HCT116 (cell line): Measurements from ENCODE around the gene GRIK5. TPM values are rescaled to one million over a fixed set of nuclear protein-coding genes. Genes with fewer than 3 reads are reported as not detected.

Experiments used
- ATAC-seq: fragments of 200-7000 bp; cut with Tn5 transposase; 2 replicates; pipeline ENCODE4 v1.9.1; 2020; ENCODE audit warnings: mild to moderate bottlenecking, moderate library complexity
- BruUV-seq: library from RNA; stranded (reverse); fragments of 400-500 nt; replicated peaks from 2 replicates; lab custom pipeline; 2021; lab: Mats Ljungman, UMichigan
- CTCF ChIA-PET: fragments of 300-600 bp; sonication (Branson Sonifier 250); formaldehyde crosslinking; loops from one replicate; lab custom pipeline; 2021; ENCODE audit warnings: antibody characterized with exemption; lab: Charles Lee
- POLR2A ChIA-PET: fragments of 300-600, 350-600 bp; sonication (Branson Sonifier 250); formaldehyde crosslinking; loops from one replicate; lab custom pipeline; 2021; ENCODE audit warnings: antibody characterized with exemption; lab: Charles Lee
- RAD21 ChIA-PET, 2 experiments: fragments of 300-600 bp; sonication (Branson Sonifier 250); formaldehyde crosslinking; loops; one replicate each; lab custom pipeline; 2023; ENCODE audit warnings: low total read pairs in 2 of 2; ENCODE audit not compliant: uncharacterized antibody in 2 of 2, unreplicated experiment in 2 of 2, low non-redundant PET in 1 of 2; lab: Charles Lee
- DNase-seq: peaks from one replicate; pipeline ENCODE4 v3.0.0-alpha.2; 2010; ENCODE audit warnings: low read depth, low spot score
- H2AFZ ChIP-seq: fragments of 200-600 bp; shearing (Covaris generic), sonication (generic); 2 replicates; pipeline ENCODE4 v1.6.1; 2017; ENCODE audit warnings: low read depth, mixed run types, mixed read lengths, antibody characterized with exemption, low read length; ENCODE audit not compliant: poor library complexity, severe bottlenecking
- H3K27ac ChIP-seq: 2 replicates; pipeline ENCODE4 v1.5.1; 2012; ENCODE audit warnings: low read depth, low read length
- H3K27me3 ChIP-seq: fragments of 200-600 bp; sonication (generic); 2 replicates; pipeline ENCODE4 v1.6.1; 2016; ENCODE audit warnings: mixed run types, low read length, mixed read lengths; ENCODE audit not compliant: insufficient read depth
- H3K36me3 ChIP-seq, 2 experiments: fragments of 200-500 bp in 1 of 2; fragments of 200-600 bp in 1 of 2; sonication (Bioruptor generic) in 1 of 2; sonication (generic) in 1 of 2; 2 replicates each; pipeline versions ENCODE4 v1.5.1 to v1.6.1; 2014 to 2016; ENCODE audit warnings: low read length in 2 of 2, inconsistent platforms in 1 of 2, mixed read lengths in 1 of 2, mixed run types in 1 of 2; ENCODE audit not compliant: insufficient read depth in 2 of 2, control insufficient read depth in 1 of 2
- H3K4me1 ChIP-seq, 2 experiments: fragments of 200-600 bp in 1 of 2; sonication (generic) in 1 of 2; 2 replicates each; pipeline versions ENCODE4 v1.5.1 to v1.6.1; 2012 to 2017; ENCODE audit warnings: low read length in 2 of 2, inconsistent platforms in 1 of 2, mild to moderate bottlenecking in 1 of 2, mixed read lengths in 1 of 2, mixed run types in 1 of 2, moderate library complexity in 1 of 2; ENCODE audit not compliant: insufficient read depth in 2 of 2, control insufficient read depth in 1 of 2
- H3K4me2 ChIP-seq: fragments of 200-600 bp; sonication (generic); 2 replicates; pipeline ENCODE4 v1.6.1; 2017; ENCODE audit warnings: mixed run types, low read length, mixed read lengths
- H3K4me3 ChIP-seq, 2 experiments: fragments of 200-600 bp in 1 of 2; sonication (generic) in 1 of 2; replicated peaks in 1 of 2; 2 replicates each; pipeline ENCODE4 v1.5.1; 2011 to 2016; ENCODE audit warnings: low read length in 2 of 2, control low read depth in 1 of 2, low read depth in 1 of 2, mild to moderate bottlenecking in 1 of 2, mixed read lengths in 1 of 2, mixed run types in 1 of 2
- H3K79me2 ChIP-seq: fragments of 200-600 bp; sonication (generic); 2 replicates; pipeline ENCODE4 v1.6.1; 2017; ENCODE audit warnings: mild to moderate bottlenecking, mixed run types, low read length, moderate library complexity, mixed read lengths; ENCODE audit not compliant: insufficient read depth
- H3K9ac ChIP-seq: fragments of 200-600 bp; sonication (generic); 2 replicates; pipeline ENCODE4 v1.6.1; 2016; ENCODE audit warnings: low read length, mixed read lengths
- H3K9me2 ChIP-seq: fragments of 200-600 bp; sonication (generic), shearing (Covaris generic); 2 replicates; pipeline ENCODE4 v1.6.1; 2017; ENCODE audit warnings: mixed run types, mild to moderate bottlenecking, moderate library complexity; ENCODE audit not compliant: insufficient read depth
- H3K9me3 ChIP-seq, 2 experiments: fragments of 200-500 bp in 1 of 2; fragments of 200-600 bp in 1 of 2; sonication (Bioruptor generic) in 1 of 2; sonication (generic) in 1 of 2; 2 replicates each; pipeline ENCODE4 v1.6.1; 2014 to 2017; ENCODE audit warnings: low read length in 2 of 2, mixed read lengths in 2 of 2, inconsistent platforms in 1 of 2, low read depth in 1 of 2, mild to moderate bottlenecking in 1 of 2, mixed run types in 1 of 2, moderate library complexity in 1 of 2; ENCODE audit not compliant: control insufficient read depth in 1 of 2, insufficient read depth in 1 of 2
- H4K20me1 ChIP-seq: fragments of 200-600 bp; sonication (generic), shearing (Covaris generic); 2 replicates; pipeline ENCODE4 v1.6.1; 2017; ENCODE audit warnings: mixed run types, mild to moderate bottlenecking, moderate library complexity; ENCODE audit not compliant: insufficient read depth
- ATF3 ChIP-seq: IDR thresholded peaks from 2 replicates; pipeline ENCODE4 v1.6.1; 2012
- CBX3 ChIP-seq: IDR thresholded peaks from 2 replicates; pipeline ENCODE4 v1.6.1; 2012; ENCODE audit warnings: low read depth
- CEBPB ChIP-seq: IDR thresholded peaks from 2 replicates; pipeline ENCODE4 v1.6.1; 2012; ENCODE audit warnings: low read depth
- EGR1 ChIP-seq: IDR thresholded peaks from 2 replicates; pipeline ENCODE4 v1.6.1; 2012; ENCODE audit warnings: low read depth
- ELF1 ChIP-seq: IDR thresholded peaks from 2 replicates; pipeline ENCODE4 v1.6.1; 2012; ENCODE audit warnings: low read depth, borderline replicate concordance
- EZH2 ChIP-seq: fragments of 200-600 bp; sonication (generic); IDR thresholded peaks from 2 replicates; pipeline ENCODE4 v1.6.1; 2017; ENCODE audit warnings: antibody characterized with exemption, mixed run types
- EZH2phosphoT487 ChIP-seq: fragments of 200-600 bp; IDR thresholded peaks from 2 replicates; pipeline ENCODE4 v1.6.1; 2018; ENCODE audit warnings: antibody characterized with exemption, borderline replicate concordance
- FOSL1 ChIP-seq: IDR thresholded peaks from 2 replicates; pipeline ENCODE4 v1.6.1; 2012; ENCODE audit warnings: low read depth
- JUND ChIP-seq: IDR thresholded peaks from 2 replicates; pipeline ENCODE4 v1.6.1; 2012
- POLR2A ChIP-seq: IDR thresholded peaks from 2 replicates; pipeline ENCODE4 v1.7.0; 2011; ENCODE audit warnings: borderline replicate concordance; ENCODE audit not compliant: insufficient read depth, insufficient read length; ENCODE audit errors: extremely low read depth
- POLR2AphosphoS5 ChIP-seq: IDR thresholded peaks from 2 replicates; pipeline ENCODE4 v1.6.1; 2011; ENCODE audit warnings: mild to moderate bottlenecking, low read depth, low read length, moderate library complexity
- RAD21 ChIP-seq: IDR thresholded peaks from 2 replicates; pipeline ENCODE4 v1.6.1; 2012; ENCODE audit warnings: low read depth, mild to moderate bottlenecking
- SIN3A ChIP-seq: IDR thresholded peaks from 2 replicates; pipeline ENCODE4 v1.6.1; 2012; ENCODE audit warnings: low read depth
- SRF ChIP-seq: IDR thresholded peaks from 2 replicates; pipeline ENCODE4 v1.6.1; 2012; ENCODE audit warnings: low read depth
- TCF7L2 ChIP-seq: IDR thresholded peaks from 2 replicates; pipeline ENCODE4 v1.7.0; 2011; ENCODE audit warnings: borderline replicate concordance, inconsistent platforms; ENCODE audit not compliant: insufficient read depth, insufficient read length; ENCODE audit errors: extremely low read depth
- YY1 ChIP-seq: IDR thresholded peaks from 2 replicates; pipeline ENCODE4 v1.6.1; 2011; ENCODE audit warnings: low read length, low read depth, moderate library complexity, mild to moderate bottlenecking; ENCODE audit not compliant: insufficient replicate concordance; ENCODE audit errors: extremely low read depth
- ZFX ChIP-seq: fragments of 450-650 bp; IDR thresholded peaks from 2 replicates; pipeline ENCODE4 v1.6.1; 2017
- ZNF274 ChIP-seq: fragments of 200-500 bp; sonication (Bioruptor generic); IDR thresholded peaks from 2 replicates; pipeline ENCODE4 v1.6.1; 2014; ENCODE audit warnings: mild to moderate bottlenecking, low read depth, low read length, inconsistent platforms
- intact Hi-C: fragments of 100-400 bp; cut with micrococcal nuclease; formaldehyde crosslinking; loops from 2 replicates; pipeline ENCODE4 v1.10.0; 2022
- total RNA-seq: library from RNA; stranded (reverse); gene quantifications from one replicate; pipeline ENCODE4 v1.2.1, GENCODE V29; 2021; ENCODE audit not compliant: unreplicated experiment
- TF ChIP-seq, protein P1 (sequence below): IDR thresholded peaks from 2 replicates; pipeline ENCODE4 v1.6.1; 2012; ENCODE audit warnings: low read depth
- TF ChIP-seq, protein P2 (sequence below): IDR thresholded peaks from 2 replicates; pipeline ENCODE4 v1.6.1; 2011; ENCODE audit warnings: mild to moderate bottlenecking, low read length, moderate library complexity; ENCODE audit not compliant: insufficient replicate concordance; ENCODE audit errors: extremely low read depth

Gene GRIK5
- total RNA-seq, 1 experiment from 2014 or later = 1.7 TPM

- Histone ChIP-seq H3K4me1 (peaks cover 24 to 37% of the 10 kb centered on the region in 2 experiments), H4K20me1 (no peaks in the 10 kb centered on the region), H3K4me2 (no peak overlapping the region), H3K27ac (no peak overlapping the region), H3K9me3 (no peaks in the 10 kb centered on the region), H3K4me3 (no peak overlapping the region), H3K36me3 (no peaks in the 10 kb centered on the region), H3K79me2 (no peaks in the 10 kb centered on the region), H3K9me2 (no peaks in the 10 kb centered on the region), H3K9ac (no peak overlapping the region), H3K27me3 (peaks cover under 1% of the 10 kb centered on the region; the same call in 1 of the 2 replicates), H2AFZ (no peak overlapping the region)
- BruUV-seq = no TSS peak
- RAD21 ChIA-PET = no interaction called here
- POLR2A ChIA-PET = no interaction called here
- ATAC-seq (no peak), DNase-seq (no peak)
- CTCF ChIA-PET = interaction anchor here (1.0 kb wide), 1 partner anchor 329 kb away, joined by 4 read pairs; no protein-coding TSS in a partner anchor
- TF ChIP-seq EGR1 = no peak
- TF ChIP-seq CEBPB = no peak
- no peak for TF ChIP-seq SIN3A
- no peak for TF ChIP-seq RAD21
- TF ChIP-seq JUND = no peak
- TF ChIP-seq YY1 = no peak
- TF ChIP-seq EZH2phosphoT487 = no peak
- TF ChIP-seq FOSL1 = no peak
- no peak for TF ChIP-seq TCF7L2
- TF ChIP-seq ATF3 = no peak
- TF ChIP-seq SRF = no peak
- no peak for TF ChIP-seq ZFX
- TF ChIP-seq ZNF274 = no peak
- TF ChIP-seq CBX3 = no peak
- TF ChIP-seq POLR2AphosphoS5 = no peak
- no peak for TF ChIP-seq ELF1
- no peak for TF ChIP-seq EZH2
- no peak for TF ChIP-seq POLR2A
- TF ChIP-seq, protein P1, sequence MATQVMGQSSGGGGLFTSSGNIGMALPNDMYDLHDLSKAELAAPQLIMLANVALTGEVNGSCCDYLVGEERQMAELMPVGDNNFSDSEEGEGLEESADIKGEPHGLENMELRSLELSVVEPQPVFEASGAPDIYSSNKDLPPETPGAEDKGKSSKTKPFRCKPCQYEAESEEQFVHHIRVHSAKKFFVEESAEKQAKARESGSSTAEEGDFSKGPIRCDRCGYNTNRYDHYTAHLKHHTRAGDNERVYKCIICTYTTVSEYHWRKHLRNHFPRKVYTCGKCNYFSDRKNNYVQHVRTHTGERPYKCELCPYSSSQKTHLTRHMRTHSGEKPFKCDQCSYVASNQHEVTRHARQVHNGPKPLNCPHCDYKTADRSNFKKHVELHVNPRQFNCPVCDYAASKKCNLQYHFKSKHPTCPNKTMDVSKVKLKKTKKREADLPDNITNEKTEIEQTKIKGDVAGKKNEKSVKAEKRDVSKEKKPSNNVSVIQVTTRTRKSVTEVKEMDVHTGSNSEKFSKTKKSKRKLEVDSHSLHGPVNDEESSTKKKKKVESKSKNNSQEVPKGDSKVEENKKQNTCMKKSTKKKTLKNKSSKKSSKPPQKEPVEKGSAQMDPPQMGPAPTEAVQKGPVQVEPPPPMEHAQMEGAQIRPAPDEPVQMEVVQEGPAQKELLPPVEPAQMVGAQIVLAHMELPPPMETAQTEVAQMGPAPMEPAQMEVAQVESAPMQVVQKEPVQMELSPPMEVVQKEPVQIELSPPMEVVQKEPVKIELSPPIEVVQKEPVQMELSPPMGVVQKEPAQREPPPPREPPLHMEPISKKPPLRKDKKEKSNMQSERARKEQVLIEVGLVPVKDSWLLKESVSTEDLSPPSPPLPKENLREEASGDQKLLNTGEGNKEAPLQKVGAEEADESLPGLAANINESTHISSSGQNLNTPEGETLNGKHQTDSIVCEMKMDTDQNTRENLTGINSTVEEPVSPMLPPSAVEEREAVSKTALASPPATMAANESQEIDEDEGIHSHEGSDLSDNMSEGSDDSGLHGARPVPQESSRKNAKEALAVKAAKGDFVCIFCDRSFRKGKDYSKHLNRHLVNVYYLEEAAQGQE = no peak
- TF ChIP-seq, protein P2, sequence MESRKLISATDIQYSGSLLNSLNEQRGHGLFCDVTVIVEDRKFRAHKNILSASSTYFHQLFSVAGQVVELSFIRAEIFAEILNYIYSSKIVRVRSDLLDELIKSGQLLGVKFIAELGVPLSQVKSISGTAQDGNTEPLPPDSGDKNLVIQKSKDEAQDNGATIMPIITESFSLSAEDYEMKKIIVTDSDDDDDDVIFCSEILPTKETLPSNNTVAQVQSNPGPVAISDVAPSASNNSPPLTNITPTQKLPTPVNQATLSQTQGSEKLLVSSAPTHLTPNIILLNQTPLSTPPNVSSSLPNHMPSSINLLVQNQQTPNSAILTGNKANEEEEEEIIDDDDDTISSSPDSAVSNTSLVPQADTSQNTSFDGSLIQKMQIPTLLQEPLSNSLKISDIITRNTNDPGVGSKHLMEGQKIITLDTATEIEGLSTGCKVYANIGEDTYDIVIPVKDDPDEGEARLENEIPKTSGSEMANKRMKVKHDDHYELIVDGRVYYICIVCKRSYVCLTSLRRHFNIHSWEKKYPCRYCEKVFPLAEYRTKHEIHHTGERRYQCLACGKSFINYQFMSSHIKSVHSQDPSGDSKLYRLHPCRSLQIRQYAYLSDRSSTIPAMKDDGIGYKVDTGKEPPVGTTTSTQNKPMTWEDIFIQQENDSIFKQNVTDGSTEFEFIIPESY = no peak
- intact Hi-C loops = no loop called here
Measured at GRCh38 chr19:42111384-42111783, 41.4 kb upstream of the GRIK5 start.
